NCI-H2196 treated with DMSO at 0.1 percent for 48 hours (cell line): Measurements from ENCODE around the gene RTF2.

Experiments used
- DNase-seq: peaks from one replicate; lab custom pipeline; 2025; ENCODE audit not compliant: unreplicated experiment; lab: John Stamatoyannopoulos, UW

The RTF2 gene

DNA sequence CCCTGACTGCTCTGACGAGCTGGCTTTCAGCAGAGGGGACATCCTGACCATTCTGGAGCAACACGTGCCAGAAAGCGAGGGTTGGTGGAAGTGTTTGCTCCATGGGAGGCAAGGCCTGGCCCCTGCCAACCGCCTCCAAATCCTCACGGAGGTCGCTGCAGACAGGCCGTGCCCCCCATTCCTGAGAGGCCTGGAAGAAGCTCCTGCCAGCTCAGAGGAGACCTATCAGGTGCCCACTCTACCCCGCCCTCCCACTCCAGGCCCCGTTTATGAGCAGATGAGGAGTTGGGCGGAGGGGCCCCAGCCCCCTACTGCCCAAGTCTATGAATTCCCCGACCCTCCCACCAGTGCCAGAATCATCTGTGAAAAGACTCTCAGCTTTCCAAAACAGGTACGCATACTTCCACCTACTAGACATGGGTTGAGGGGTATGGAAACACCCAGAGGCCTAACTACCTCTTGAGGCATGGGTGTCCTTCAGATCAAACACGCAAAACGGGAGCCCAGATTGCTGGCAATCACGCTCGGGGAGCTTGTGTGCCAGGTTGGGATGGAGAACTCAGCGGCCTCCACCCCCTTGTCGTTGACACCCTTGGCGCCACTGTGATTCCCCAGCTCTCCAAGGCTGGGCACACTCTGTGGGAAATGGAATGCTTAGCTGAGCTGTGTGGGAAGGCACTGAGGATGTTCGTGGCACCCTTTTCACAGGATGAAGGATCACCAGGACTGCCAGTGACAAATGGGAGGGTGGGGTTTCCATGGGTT is 31.0 kb upstream of the RTF2 start:
- no peak for DNase-seq

DNA sequence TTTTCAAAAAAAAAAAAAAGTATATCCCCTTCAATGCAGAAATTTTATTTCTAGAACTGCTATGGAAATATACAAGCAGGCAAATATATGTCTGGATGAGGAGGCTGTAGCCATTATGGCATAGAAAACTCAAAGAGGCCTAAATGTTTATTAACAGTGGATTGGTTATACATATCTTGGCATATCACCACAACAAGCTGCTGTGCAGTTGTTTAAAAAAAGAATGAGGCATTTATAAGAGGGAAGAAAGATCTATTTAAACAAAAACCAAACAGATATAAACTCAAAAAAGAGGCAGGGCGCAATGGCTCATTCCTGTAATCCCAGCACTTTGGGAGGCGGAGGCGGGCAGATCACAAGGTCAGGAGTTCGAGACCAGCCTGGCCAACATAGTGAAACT is 30.1 kb upstream of the RTF2 start:
- no peak for DNase-seq

DNA sequence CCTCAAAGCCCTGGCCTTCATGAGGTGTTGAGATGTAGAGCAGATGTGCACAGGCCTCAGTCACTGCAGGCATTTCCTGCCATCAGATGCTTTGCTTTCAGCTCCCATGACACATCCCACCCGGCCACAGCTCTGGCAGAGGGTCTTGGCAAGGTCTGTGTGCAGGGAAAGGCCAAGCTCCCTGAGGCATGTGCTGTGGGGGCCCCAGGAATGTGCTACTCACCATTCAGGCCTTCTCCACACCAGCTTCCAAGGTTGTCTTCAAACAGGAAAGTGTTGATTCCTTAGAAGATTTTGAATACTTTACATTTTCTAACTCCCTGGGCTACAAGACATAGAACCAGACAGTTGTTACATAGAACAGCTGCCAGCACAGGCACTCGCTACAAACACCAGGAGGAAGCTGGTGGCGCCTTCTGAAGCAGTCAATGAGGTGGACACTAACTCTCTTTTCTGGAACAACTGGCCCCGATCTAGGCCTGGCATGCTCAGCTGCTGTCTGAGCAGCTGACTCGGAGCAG is 28.6 kb upstream of the RTF2 start:
- DNase-seq = no peak

DNA sequence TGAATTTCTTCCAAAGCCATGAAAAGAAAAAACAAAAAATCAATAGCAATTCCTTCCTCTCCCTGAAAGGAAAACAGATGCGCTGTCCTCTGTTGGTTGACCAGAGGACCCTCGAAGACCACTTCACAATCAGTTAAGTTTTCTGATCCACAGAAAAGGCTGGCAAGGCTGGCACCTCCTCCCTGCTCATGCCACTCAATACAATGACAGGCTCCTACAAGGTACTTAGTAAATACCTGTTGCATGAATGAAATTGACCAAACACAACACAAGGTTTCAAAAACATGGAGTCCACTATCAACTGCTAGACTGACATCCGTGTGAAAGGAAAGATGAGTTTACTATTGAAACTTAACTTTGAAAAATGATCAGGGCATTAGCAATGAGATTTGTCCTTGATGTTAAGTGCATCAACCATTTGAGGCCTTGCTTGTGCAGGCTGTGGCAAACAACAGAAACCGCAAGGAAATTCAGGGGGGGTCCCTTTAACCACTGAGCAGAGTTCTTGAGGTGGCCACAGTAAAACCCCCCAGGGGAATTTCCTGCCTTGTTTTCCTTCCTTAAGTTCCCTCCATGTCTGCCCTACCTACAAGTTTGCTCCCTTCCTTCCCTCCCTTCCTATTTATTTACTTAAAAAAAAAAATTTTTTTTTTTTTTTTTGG is 27.9 kb upstream of the RTF2 start:
- no peak for DNase-seq

DNA sequence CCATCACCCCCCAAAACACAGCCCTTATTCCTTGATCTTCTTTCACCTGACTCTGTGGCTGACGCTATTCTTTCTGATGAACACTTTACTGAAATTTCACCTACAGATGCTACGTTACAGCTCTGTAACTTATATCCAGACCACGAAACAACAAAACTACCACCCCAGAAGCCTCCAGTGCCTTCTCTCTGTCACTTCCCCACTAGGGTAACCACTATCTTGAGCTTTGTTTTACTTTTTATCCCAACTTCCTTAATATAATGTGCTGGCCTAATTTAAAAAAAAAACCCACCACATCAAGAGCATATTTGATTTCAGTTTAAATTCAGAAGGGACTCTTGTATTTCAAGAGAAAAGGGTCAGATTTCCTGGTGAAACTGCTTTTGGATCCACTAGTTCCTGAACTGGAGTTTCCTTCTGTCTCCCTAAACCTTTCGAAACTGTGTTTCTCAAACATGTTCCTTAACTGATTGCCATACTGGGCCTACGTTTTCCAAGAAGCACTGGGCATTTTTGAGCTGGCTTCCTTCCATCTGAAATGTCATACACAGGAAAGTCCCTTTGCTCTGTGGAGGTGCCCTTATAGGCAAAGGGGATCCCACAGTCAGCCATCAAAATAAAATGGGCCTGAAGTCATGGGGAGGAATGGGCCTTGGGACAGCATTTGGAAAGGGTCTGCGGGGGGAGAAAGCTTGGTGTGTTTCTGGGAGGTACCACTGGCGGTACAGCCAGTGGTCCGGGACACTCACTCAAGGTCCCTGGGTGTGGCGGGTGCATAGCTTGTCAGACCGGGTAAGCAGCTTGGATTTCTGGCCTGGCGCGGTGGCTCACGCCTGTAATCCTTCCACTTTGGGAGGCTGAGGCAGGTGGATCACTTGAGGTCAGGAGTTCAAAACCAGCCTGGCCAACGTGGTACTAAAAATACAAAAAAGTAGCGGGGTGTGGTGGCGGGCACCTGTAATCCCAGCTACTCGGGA is 25.8 kb upstream of the RTF2 start:
- DNase-seq = no peak

DNA sequence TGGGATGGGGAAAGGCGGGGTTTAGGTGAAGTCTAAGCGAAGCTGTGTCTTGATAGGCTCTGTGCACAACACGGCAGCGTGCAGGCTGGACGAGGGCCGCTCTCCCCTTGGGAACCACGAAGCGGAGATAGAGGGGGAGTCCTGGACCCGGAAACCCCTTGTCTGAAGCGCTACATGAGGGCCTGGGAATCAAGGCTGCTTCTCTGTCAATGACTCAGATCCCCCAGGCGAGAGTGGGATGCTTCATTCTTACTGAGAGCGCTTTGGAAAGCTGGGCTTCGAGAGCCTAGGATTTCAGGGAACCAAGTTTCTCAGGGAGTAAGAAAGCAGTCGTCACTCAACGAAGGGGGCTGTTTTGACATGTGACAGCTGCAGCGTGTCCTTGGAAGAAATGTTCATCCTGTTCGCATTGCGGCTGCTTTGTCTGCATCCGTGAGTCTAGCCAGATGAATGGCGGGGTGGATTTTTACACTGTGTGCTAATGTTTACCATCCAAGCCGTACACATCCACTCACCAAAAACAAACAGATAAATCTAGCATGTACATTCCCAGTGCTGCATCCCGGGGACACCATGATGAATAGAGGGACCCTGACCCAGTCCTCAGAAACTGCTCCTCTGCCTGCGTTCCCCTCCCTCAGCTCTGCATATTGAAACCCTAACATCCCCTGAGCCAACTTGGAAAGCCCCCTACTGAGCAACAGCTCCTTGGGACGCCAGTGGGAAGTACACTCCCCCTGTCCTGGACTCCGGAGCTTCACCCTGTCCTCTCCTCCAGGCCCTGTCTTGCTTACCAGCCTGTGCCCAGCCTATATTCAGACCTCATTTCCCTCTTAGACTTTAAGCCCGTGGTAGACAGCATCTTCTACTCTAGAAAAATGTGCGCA is 24.5 kb upstream of the RTF2 start:
- DNase-seq = no peak

DNA sequence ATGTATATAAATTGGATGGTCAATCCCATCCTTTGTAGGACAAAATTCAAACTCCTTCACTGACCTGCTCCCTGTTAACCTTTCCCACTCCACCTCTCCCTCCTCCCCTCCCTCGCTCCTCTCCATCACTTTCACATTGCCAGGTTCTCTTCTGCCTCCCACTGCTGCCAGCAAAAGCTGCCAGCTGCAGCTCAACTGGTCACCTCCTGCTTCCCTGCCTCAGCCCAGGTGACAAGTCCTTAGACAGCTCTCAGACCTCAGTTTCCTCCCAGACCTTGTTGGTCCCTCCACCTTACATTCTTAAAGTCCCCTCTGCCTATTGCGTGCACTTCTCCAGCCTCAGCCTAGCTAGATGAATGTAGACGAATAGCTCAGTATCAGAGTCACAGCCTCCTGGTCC is 23.3 kb upstream of the RTF2 start:
- no peak for DNase-seq

DNA sequence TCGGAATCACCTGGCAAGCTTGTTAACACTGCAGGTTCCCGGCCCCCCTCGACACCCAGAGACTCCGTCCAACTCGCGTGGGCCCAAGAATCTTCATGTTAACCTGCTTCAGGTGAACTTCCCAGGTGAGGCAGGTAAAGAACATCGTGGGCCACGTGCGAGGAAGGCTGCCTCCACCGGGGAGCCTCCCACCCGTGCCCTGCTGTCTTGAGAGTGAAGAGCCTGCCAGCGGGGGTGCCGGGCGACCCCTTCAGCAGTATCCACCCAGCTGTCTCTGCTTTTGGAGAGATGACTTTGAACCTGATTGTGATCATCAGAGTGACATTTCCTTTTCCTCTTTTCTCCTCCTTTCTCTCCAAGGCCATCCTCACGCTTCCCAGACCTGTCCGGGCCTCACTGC is 22.9 kb upstream of the RTF2 start:
- no peak for DNase-seq

DNA sequence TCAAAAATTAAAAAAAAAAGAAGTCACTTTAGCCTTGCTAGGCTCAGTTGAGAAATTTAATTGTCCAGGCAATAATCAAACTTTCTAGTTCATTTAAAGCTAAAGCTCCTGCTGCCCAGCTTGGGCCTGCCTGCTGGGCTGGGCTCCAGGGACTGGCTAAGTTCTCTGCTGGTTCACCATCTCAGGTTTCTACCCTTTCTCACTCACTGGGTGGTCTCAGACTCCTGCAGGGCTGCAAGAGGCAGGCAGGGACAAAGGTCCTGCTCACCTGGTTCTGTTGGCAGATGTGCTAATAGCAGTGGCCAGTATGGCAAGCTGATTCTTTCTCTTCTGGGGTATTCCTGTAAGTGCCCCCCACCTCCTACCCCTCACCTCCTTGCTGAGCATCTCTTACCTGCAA is 21.2 kb upstream of the RTF2 start:
- DNase-seq = no peak

DNA sequence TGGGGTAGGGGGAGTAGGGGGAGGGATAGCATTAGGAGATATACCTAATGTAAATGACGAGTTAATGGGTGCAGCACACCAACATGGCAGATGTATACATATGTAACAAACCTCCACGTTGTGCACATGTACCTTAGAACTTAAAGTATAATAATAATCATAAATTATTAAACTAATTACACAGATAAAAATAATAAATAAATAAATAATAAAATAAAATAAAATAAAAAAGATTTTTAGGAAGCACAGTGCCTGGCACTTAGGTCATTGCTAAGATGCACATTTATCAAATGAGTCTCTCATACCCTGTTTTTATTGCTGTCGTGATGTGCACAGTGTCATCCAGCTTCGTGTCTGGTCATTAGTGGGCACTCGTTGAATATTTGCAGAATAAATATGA is 19.0 kb upstream of the RTF2 start:
- DNase-seq = no peak

DNA sequence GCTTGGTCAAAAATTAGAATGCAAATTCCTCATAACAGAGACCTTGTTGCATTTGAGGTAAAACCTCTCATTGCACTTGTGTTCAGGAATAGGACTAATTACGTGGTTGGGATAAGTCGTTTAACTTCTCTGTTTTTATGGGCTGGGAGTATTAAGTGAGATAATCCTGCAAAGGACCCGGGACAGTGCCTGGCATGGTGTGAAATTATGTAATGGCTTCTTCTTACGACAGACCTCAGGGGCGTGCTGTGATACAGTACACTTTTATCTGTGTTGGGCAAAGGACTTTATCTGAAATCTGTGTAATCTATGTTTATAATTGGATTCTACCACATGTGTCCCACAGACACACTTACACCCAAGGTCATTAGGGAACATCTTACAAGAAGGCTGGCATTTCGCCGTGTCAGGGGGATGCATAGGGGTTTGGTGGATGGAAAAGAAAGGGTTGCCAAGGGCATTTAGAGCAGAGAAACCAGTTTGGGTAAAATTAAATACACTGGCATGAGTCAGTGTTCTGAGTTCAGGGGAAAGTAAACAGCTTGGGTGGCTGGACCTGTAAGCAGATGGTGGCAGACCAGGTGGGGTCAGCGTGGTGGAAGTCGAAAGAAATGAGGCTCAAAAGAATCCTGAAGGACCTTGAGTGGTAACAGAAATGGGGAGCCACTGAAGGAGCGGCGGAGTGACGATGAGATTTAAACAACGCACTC is 17.2 kb upstream of the RTF2 start:
- DNase-seq = no peak

DNA sequence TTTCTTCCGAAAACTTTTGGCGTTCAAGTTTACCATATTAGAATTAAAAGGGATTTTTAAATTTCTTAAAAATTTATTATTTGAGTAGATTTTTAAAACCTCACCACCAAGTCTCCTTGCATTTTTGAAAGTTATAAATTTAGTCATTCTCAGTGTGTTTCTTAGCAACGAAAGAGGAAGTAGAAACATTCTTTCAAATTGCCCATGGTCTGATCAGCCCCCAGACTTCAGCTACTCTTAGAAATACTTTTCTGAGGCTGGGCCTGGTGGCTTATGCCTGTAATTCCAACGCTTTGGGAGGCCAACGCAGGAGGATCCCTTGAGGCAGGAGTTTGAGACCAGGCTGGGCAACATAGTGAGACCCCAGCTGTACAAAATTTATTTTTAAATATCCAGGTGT is 15.1 kb upstream of the RTF2 start:
- DNase-seq = no peak

DNA sequence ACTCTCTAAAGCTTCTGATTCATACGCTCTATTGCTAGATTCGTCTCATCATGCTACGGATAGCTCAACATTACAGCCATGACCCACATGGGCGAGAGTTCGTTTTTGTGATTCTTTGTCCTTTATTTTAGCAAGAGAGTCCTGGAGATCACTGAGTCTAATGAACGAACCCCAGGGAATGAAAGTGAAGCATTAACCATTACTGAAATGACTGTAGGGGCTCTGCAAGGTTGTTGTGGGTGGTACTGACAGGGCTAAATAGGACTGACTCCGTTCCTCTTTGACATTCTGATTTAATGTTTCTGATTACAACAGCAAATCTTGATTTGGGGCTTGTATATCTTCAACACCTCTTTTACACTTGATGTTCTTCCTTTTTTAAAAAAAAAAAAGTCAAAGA is 13.7 kb upstream of the RTF2 start:
- no peak for DNase-seq

DNA sequence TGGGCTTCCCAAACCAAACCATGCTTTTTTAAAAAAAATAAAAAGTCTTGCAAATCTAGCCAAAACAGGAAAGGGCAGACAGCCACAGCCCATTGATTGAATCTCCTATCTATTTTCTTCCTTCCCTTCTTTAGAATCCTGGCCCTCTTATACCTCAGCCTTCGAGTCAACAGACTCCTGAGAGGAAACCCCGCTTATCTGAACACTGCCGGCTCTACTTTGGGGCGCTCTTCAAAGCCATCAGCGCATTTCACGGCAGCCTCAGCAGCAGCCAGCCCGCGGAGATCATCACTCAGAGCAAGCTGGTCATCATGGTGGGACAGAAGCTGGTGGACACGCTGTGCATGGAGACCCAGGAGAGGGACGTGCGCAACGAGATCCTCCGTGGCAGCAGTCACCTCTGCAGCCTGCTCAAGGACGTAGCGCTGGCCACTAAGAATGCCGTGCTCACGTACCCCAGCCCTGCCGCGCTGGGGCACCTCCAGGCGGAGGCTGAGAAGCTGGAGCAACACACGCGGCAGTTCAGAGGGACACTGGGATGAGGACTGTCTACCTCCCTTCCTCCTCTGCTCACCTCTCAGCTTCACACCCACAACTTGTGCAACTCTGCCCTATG is 10.1 kb upstream of the RTF2 start:
- no peak for DNase-seq

DNA sequence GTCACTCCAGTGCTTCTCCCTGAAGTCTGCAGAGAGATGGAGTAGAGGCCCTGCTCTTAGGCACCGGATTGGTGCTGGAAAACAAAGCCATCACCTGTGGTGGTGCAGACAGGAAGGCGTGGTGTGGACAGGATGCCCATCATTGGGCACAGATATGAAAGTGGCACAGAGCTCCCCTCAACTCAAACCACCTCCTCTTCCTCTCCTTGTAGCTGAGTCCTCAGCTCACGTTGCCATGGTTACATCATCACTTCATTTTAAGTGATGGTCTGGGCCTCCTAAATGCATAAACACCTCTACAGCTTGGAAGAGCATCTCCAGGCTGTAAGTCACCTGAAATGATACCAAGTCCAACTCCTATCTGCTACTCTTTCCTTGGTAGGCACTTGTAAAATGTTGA is 8.0 kb upstream of the RTF2 start:
- no peak for DNase-seq

DNA sequence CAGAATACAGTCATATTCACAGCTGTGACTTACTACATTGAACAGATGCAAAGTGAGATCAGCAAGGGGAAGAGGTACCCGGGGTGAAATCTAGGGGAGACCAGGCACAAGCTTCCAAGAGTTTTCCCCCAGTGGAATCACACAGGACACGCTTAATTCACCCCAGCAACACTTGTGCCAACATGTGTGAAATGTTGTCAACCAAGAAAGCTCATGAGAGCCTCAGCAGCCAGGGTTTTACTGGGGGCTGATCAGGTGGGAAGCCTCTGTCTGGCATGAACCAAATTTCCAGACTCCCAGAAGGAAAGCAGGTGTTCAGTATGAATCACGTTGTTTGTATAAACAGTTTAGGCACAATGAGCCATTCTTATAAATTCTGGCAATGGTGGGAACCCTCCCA is 6.9 kb upstream of the RTF2 start:
- no peak for DNase-seq

DNA sequence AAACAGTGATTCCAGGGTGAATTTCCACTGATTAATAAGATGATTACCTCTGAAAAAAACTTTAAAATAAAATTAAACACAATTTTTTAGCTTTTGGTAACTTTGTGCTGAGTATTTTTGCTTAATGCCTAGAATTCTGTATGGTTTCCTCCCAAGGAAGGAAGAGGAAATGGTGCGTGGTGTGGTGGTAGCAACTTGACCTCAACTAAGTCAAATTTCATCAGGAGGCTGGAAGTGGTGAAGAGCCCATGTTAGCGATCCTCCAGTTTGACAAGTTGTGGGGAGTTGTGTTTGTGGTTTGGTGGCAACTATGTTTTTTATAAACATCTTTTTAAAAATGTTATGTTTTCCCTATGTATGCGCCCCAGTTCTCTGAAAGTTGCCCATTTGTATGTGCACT is 5.0 kb upstream of the RTF2 start:
- no peak for DNase-seq

DNA sequence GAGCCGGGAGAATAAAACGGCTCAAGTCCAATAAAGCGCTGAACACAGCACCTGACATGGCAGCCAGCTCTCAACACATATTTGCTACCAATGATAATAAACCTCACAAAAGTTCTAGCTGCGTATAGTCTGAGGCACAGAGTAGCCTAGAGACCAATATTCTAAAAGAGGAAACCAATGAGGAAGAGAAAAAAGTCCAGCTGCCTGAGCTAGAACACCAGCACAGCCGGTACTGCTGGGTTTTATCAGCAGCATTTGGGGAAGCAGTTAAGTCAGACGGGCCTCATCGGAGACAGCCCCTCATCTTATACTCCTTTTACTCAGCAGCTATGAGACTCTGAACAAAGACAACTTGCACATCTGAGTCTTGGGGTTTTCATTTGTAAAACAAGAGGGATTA is 2.4 kb upstream of the RTF2 start:
- DNase-seq = no peak

DNA sequence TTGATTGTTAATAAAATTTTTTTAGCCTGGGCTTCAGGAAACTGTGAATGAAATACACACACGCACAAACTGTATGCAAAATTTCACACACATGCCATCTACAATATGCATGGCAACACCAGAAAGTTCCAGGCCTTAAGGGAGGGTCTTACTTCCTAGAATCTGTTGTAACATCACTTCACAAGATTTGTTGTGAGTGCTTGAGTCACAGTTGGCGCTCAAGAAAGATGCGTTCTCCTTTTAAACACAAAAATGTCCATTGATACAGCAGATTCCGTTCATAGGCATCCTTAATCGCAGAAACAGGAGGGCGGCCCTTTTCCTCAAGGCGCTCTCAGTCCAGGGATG is 485 bp upstream of the RTF2 start:
- no peak for DNase-seq

DNA sequence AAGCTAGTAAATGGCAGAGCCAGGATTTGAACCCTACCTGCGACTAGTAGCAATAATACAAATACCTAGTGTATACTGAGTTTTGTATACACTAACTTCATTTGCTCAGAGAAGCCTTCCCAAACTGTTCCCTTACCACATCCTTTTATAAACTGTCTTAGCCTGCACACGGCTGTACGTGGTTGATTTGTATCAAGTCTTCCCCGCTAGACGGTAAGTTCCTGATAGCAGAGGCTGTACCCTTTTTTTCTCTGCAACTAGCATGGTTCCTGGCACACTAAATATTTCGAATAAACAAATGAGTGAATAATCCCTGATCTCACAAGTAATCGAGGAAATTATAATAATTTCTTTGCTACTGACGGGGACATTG is 636 bp downstream of the RTF2 start:
- no peak for DNase-seq
